ENCODE data around the gene PPP2R5E.

DNA sequence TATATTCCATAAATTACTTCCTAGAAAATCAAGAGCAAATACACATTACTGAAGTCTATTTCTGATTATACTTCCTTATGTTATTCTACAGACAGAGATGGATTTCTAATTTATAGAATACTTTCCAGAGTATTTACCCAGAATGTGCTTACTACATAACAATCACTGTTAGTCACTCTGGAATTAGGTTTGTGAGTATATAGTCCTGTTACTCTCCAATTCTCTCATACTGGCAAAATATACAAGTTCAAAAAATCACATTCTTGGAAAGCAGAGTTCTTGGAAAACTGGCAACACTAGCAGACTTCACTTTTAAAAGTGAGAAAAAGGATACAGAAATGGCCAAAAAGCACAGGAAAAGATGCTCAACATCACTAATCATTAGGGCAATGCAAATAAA lies 7.3 kb downstream of the PPP2R5E start:
- TF ChIP-seq, protein P1, sequence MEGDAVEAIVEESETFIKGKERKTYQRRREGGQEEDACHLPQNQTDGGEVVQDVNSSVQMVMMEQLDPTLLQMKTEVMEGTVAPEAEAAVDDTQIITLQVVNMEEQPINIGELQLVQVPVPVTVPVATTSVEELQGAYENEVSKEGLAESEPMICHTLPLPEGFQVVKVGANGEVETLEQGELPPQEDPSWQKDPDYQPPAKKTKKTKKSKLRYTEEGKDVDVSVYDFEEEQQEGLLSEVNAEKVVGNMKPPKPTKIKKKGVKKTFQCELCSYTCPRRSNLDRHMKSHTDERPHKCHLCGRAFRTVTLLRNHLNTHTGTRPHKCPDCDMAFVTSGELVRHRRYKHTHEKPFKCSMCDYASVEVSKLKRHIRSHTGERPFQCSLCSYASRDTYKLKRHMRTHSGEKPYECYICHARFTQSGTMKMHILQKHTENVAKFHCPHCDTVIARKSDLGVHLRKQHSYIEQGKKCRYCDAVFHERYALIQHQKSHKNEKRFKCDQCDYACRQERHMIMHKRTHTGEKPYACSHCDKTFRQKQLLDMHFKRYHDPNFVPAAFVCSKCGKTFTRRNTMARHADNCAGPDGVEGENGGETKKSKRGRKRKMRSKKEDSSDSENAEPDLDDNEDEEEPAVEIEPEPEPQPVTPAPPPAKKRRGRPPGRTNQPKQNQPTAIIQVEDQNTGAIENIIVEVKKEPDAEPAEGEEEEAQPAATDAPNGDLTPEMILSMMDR (IDR thresholded peaks at IDR 0.05; ENCODE audit: low read depth, low read length, missing input control): no peak
- TF ChIP-seq TAF1 (conservative IDR thresholded peaks at IDR 0.05): no peak

All from liver (tissue), 3 donors.